ENCODE measurements around the gene PPP1R3E.
"Not testable (repeated sequence)": the region's sequence is repeated elsewhere in the genome, so short reads cannot be mapped to it uniquely, and the experiment has no call there.

PPP1R3E gene

DNA sequence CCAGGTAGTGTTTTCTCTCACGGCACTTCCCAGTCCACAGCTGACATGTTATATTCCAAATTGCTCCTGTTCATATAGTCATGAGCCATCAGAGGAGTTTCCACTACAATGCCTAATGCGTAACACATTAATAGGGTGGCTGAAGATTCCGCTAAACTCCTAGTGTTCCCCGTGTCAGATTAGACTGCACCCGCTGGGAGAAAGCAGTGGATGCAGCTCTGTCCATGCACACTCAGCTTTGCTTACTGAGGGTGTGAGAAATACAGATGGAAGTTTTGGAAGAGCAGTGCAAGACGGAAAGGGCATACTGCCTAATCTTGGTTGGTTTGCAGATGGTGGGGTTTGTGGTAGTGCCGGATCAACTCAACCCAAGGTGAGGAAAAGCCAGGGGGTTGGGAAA, 5.6 kb downstream of the PPP1R3E start:
- DNase-seq: no peak

DNA sequence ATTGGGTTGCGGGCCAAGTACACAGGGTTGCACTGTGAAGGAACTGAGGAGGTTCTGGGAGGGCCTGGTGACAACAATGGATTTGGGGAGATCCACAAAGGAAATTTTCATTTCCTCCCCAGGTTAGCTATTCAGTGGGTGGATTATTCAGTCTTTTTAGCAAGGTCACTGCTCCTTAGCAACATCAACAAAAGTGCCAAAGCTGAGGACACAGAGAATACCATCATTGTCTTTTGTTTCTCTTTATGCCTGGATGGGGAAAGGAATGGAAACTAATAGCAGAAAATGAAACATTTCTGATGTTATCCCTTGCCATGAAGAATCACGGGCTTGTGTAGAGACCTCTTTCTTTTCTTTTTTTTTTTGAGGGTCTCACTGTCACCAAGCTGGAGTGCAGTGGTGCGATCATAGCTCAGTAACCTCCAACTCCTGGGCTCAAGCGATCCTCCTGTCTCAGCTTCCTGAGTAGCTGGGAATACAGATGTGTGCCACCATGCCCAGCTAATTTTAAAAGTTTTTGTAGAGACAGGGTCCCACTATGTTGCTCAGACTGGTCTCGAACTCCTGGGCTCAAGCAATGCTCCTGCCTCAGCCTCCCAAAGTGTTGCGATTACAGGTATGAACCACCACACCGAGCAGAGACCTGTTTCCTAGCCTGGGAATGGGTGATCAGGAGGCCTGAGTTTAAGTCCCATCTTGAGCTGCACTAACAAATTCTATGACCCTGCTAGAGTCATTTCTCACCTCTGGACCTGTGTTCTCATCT, 6.5 kb downstream of the PPP1R3E start:
- DNase-seq: no peak

DNA sequence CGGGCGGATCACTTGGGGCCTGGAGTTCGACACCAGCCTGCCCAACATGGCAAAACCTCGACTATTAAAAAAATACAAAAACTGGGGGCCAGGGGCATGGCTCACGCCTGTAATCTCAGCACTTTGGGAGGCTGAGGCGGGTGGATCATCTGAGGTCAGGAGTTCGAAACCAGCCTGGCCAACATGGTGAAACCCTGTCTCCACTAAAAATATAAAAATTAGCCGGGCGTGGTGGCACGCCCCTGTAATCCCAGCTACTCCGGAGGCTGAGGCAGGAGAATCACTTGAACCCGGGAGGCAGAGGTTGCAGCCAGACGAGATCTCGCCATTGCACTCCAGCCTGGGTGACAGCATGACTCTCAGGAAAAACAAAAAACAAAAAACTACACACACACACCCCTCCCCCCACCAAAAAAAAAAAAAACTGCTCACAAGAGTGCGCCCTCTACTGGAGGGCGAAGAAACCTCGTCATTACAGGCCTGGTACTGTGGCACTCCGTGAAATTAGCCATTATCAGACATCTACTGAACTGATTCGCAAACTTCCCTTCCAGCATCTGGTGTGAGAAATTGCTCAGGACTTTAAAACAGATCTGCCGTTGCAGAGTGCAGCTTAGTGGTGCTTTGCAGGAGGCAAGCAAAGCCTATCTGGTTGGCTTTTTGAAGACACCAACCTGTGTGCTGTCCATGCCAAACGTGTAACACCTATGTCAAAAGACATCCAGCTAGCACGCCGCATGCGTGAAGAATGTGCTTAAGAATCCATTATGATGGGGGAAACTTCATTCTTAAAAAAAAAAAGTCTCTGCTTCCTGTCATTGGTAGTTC, 7.7 kb downstream of the PPP1R3E start:
- DNase-seq: peak; percentile 26

DNA sequence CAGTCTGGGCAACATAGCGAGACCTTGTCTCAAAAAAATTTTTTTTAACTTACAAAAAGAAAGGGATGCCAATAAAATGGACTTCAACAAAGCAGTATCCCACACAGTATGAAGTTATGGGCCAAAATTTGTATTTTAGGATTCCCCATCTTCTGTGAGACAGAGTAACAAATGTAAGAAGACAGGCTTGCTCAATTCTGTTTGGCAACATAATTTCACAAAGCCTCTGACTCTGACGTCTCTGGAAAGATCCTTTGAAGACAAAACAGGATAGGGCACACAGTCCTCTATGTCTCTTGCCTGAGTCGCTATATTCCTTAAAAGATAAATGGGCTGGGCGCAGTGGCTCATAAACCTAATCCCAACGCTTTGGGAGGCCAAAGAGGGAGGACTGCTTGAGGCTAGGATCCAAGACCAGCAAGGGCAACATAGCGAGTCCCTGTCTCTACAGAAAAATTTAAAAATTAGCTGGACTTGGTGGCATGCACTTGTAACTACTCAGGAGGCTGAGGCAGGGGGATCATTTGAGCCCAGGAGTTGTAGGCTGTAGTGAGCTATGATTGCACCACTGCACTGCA, 15.7 kb downstream of the PPP1R3E start:
- no peak for DNase-seq

DNA sequence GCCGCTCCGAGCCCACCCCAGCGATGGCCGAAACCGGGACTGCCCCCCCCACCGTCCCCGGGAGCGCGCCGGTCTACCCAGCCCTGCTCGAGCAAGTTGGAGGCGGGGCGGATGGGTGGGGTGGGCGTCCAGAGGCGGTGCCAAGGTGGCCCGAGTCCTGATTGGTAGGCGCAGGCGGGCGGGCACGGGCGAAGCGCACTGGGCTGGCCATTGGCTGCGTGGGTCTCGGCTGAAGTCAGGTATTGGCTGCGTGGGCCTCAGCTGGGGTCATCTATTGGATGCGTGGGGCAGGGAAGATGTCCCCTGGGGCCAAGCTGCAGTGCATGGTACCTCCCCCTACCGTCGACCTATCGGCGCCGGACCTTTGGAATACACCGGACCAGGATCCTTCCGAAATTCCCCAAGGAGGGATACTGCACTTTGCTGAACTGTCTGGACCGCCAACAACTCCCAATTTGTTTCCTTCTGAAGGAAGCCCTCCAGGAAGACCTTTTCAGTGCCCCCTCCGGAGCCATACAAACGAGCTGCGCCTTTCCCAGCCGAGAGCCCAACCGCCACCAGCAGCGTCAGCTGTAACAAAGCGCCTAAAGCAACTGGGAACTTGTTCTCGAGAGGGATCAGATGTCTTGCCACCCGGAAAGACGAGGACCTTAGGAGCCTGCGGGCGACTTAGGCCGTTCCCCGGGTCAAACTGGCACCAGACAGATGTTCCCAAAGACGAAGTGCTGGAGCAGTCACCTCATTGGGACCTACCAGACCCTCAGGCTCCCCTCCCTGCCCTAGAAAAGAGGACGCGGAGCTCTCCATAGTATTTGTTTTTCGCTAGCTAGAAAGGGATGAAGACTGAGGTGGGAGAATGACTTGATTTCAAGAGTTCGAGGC, 16.4 kb downstream of the PPP1R3E start, which contains the start of gene HOMEZ:
TSS of gene HOMEZ (minus strand) at position 113 of the 882 bp plus-strand sequence. CDS start 180 bp downstream, outside the sequence.
- DNase-seq: peak; percentile 100

DNA sequence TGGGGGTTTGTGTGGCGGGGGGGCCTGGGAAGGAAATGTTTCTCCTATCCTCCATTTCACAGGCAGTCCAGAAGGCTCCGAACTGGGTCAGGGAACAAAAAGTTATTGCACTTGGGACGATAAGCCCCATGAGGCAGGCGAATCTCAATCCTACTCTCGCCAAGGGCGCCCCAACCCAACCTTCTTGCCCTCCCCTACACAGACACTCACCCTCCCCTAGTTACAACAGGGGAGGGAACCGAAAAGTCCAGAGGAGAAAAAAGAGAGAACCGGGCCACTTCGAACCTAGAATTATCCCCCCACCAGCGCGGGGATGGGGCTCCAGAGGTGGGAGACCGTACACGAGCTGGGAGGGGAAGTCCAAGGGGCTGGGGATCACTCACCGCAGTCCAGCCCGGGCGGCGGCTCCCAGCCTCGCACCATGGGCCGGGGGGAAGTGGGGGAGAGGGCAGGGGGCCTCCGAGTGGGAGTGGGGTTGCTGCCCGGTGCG, 17.1 kb downstream of the PPP1R3E start:
- DNase-seq: no peak

DNA sequence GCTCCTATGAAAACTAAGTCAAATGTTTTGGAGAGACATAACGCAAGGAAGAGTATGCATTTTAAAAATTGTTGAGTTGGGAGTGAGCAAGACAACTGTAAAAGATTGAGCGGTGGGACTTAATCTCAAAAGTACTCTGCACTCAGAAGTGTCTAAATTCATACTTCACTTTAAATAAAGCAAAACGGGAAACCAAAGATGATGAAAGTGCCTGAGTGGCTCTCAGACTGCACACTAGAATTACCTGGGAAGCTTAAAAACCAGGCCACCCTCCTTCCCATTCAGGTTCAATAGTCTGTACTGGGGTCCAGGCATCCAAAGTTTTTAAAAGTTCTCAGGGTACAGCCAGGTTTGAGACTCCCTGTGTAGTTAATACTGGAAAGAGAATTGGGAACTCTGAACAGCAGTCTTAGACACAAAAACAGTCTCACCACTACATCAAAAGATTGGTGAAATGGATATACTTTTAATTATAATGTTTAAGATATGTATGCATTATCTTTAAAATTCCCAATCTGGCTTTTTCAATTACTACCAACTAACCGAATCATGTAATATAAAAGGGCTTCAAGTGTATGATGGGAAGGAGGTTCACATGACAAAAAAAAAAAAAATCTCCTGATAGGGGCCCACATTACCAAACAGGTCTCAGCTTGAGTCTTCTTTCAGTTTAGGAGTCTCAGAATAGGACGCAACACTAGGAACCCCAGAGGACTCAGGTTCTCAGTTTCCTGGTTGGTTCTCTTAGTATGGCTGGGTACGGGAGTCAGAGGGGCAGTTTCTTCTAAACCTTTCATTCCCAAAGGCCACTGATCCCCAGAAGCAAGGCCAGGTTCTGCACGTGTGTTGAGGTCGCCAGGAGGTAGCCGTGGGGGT, 17.8 kb downstream of the PPP1R3E start:
- DNase-seq: peak; percentile 25

DNA sequence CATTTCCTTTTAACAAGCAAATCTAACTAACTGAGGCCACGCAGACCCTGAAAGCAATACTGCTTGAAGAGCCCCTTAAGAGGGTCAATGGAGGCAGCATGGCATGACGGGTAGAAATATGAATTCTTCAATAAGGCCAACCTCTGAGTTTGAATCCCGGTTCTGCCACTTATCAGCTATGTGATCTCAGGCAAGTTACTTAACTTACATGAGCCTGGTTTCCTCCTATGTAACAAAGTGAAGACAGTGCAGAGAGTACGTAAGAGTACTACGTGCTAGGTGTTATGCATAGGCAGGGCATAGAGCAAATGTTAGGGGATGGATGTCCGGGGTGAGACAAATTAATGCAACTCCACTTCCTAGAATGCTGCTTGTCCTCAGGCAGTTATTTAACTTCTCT, 21.4 kb downstream of the PPP1R3E start:
- DNase-seq: no peak

DNA sequence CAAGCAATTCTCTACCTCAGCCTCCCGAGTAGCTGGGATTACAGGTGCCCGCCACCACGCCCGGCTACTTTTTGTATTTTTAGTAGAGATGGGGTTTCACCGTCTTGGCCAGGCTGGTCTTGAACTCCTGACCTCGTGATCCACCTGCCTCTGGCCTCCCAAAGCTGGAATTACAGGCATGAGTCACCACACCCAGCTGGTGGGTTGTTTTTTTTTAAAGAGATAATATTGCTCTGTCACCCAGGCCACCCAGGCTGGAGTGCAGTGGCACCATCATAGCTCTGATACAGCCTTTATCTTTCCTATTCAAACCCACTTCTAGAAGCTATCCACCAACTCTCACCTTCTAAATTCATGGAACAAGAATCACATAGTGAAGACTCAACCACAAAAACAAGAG, 24.7 kb downstream of the PPP1R3E start:
- DNase-seq: not testable (repeated sequence)

DNA sequence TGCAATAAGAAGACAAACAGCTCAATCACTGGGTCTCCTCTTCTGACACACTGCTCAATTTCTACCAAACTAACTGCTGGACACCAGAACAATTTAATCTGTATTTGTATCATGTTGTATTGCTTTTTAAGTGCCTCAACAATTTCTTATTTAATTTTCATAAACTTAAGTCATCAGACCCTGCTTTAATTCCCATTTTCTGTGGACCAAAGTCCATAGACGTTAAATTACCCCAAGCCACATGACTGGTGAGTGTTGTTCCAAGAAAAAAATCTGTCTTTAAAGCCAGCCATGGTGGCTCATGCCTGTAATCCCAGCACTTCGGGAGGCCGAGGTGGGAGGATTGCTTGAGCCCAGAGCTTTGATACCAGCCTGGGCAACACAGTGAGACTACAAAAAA, 25.5 kb downstream of the PPP1R3E start:
- no peak for DNase-seq

DNA sequence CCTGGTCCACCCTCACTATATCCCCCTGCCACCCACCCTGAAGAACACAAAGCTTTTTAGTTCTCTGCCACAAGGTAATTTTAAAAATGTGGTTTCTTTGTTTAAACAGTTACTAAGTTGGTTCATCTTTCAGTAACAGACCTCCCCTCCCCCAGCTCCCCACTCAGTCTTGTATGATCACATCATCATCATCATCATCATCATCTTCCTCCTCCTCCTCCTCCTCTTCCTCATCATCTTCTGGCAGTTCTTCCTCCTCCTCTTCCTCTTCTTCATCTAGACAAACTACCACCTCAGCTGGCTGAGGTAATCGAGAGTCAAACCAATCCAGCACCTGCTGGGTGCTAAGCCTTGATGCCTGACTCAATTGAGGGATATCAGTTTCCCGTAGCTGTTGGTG, 27.2 kb downstream of the PPP1R3E start:
- no peak for DNase-seq

DNA sequence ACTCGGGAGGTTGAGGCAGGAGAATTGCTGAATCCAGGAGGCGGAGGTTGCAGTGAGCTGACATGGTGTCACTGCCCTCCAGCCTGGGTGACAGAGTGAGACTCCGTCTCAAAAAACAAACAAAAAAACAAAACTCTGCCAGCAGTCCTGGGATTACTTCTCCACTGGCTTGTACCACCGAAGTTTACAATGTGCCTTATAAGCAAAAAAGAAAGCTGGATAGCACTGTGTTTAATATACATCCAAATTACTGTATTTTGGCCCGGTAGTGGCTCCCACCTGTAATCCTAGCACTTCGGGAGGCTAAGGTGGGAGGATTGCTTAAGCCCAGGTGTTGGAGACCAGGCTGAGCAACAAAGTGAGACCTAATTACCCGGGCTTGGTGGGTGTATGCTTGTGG, 33.5 kb downstream of the PPP1R3E start:
- no peak for DNase-seq

DNA sequence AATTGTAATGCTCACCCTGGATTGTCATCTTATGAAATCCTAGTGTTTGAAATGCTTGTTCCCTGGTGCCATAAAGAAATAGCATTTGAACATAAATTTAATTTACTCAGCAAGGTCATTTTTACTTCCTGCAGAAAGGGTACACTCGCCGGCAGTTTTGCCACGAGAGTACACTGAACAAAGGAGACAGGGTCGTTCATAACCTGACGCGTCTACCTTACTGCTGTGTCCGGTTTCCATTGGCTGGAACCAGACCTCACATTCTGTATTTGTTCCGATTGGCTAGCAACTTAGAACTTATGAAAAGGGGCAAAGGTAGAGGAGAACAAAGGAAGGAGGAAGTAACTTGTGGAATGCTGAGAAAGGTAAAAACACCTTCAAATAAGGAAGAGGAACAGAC, 41.8 kb downstream of the PPP1R3E start:
- DNase-seq: not testable (repeated sequence)

DNA sequence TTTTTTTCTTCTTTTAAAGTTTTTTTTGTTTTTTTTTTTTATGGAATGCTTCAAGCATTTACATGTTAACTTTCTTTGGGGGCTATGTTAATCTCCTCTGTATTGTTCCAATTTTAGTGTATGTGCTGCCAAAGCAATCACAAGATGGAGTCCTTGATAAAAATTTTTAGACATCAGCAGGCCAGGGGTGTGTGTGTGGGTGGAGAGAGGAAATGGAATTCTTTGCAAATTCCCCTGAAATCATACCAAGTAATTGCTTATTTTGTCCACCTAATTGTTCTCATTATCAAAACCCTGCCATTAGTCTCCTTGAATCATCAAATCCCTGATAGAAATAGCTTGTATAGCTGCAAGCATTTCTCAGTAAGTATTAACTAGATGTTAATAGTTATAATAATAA, 43.2 kb downstream of the PPP1R3E start:
- no peak for DNase-seq

DNA sequence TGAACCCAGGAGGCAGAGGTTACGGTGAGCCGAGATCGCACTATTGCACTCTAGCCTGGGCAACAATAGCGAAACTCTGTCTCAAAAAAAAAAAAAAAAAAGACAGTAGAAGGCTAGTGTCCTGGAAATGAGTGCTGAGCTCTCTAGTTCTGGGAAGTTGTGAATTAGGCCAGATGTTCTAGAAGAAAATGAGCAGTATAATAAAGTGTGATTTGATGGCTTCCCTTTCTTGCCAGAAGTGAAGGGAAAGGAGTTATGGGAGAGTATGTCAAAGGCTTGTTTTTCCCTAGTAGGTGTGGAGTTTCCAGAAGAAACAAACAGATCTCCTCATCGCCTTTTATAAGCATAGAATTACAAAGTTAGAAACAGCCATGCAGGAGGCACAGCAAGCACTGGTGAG, 44.4 kb downstream of the PPP1R3E start:
- no peak for DNase-seq

DNA sequence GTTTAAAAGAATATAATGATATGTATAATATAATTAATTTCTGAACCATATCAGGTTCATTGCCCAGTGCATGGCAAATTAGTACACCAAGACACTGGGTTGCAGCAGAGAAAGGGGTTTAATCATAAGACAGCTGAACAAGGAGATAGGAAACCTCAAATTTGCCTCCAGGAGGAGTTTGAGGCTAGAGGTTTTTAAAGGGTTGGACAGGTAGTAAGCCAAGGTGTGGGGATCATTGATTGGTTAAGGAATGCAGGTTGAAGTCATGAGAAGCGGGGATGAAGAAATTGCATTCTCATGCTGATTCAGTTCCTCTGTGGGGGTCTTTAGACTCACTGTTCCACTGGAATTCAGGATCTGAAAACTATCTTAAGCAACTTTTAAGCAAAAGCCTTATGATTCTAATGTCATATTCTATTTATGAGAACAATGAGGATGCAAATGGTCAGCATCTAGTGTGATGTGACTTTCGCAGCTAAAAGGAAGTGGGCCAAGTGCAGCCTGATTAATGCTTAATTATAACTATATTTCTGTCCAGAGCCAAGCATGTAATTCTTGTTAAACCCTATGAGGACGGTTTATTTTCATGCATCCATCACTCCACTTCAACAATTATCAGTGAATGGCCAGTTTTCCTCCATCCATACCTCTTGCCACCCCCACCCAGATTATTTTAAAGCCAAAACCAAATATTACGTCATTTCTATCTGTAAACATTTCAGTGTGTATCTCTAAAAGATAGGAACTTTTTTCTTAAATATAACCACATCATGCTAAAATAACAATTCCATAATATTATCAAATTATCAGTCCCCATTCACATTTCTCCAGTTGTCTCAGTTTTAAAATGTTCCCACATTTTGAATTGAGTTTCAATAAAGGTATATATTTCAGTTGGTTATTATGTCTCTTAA, 50.0 kb downstream of the PPP1R3E start:
- DNase-seq: no peak

DNA sequence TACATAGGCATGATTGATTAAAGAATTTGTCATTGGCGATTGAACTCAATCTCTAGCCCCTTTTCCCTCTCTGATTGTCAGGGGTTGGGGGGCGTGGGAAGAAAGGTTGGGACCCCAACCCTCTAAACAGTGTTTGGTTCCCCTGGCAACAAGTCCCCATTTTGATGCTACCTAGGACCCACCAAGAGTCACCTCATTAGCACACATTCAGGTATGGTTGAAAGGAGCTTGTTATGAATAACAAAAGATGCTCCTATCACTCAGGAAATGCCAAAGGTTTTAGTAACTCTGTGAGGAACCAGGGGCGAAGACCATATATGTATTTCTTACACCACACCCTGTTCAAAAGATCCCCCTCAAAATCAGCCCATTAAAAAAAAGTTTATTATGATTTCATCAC, 50.7 kb downstream of the PPP1R3E start:
- DNase-seq: no peak

DNA sequence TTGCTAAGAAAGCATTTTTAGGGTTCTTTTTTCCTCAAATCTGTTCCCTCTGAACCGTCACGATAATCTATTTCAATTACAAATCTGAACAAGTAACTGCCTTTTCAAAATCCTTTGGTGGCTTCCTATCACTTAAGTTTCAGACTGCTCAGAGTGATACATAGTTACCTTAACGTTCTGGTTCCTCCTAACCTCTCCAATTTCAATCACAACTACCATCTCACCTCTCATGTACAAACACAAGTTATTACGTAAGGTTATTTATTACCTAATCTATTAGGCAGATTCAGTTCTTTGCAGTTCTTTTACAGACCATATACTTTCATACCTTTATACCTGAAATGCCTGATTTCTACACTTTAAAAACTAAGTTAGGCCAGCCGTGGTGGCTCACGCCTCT, 52.8 kb downstream of the PPP1R3E start:
- DNase-seq: no peak

DNA sequence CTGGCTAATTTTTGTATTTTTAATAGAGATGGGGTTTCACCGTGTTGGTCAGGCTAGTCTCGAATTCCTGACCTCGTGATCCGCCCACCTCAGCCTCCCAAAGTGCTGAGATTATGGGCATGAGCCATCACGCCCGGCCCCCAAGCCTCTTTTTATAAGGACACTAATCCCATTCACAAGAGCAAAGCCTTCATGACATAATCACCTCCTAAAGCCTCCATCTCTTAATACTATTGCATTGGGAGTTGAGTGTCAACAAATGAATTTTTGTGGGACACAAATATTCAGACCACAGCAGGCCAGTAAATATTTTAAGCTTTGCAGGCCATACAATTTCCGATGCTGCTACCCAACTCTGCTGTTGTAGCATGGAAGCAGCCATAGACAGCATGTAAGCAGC, 54.1 kb downstream of the PPP1R3E start:
- DNase-seq: no peak
